Spleen (tissue), 7 donors: ENCODE data around the gene TUT1.

Source experiments
- POLR2AphosphoS5 ChIP-seq, 3 donors: sonication (generic); formaldehyde crosslinking; IDR thresholded peaks; one replicate each; pipeline ENCODE4 v1.5.1; 2017; ENCODE audit warnings: antibody characterized with exemption in 3 of 3
- TF ChIP-seq, protein P1 (sequence below), 11 experiments: fragments of 200-600 bp in 7 of 11; fragments of 450-650 bp in 4 of 11; sonication (generic) in 4 of 11; IDR thresholded peaks in 8 of 11; conservative IDR thresholded peaks in 3 of 11; 1 replicate in 7 of 11; 2 replicates in 4 of 11; pipeline versions ENCODE4 v1.4.0 to v1.8.0; 2016 to 2021; ENCODE audit warnings: antibody characterized with exemption in 11 of 11, inconsistent platforms in 4 of 11, mild to moderate bottlenecking in 1 of 11
- donor health status: DM: no; HTN: no; CAD: no; lungs with moderate emphysema.
- donor health status: DM: no; HTN: no; CAD: no.
- donor health status: DM: no; HTN: no; CAD: no.

DNA sequence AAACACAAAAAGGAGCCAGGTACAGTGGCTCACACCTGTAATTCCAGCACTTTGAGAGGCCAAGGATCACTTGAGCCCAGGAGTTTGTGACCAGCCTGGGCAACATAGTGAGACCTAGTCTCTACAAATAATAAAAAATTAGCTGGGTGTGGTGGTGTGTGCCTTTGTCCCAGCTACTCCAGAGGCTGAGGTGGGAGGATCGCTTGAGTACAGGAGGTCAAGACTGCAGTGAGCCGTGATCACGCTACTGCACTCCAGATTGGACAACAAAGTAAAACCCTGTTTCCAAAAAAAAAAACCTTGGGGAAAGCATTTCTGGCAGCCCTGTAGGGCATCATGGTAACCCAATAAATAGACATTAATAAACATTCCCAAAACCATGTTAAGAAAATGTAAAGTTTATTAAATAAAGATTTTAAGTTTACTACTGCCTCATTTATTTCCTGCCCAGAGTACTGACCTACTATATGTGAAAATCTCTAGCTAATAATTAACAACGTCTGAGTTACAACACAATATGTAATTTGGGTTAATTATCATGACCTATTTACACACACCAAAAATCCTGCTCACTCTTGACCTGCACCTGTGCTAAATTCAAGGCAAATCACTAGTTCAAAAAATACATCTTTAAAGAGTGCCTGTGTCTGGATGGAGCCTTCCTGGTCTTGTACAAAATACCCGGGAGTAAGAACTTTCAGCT lies 26.1 kb downstream of the TUT1 start:
- no peak for TF ChIP-seq POLR2AphosphoS5 (IDR thresholded peaks at IDR 0.05)
- TF ChIP-seq, protein P1, sequence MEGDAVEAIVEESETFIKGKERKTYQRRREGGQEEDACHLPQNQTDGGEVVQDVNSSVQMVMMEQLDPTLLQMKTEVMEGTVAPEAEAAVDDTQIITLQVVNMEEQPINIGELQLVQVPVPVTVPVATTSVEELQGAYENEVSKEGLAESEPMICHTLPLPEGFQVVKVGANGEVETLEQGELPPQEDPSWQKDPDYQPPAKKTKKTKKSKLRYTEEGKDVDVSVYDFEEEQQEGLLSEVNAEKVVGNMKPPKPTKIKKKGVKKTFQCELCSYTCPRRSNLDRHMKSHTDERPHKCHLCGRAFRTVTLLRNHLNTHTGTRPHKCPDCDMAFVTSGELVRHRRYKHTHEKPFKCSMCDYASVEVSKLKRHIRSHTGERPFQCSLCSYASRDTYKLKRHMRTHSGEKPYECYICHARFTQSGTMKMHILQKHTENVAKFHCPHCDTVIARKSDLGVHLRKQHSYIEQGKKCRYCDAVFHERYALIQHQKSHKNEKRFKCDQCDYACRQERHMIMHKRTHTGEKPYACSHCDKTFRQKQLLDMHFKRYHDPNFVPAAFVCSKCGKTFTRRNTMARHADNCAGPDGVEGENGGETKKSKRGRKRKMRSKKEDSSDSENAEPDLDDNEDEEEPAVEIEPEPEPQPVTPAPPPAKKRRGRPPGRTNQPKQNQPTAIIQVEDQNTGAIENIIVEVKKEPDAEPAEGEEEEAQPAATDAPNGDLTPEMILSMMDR (IDR thresholded peaks at IDR 0.05 in 8 of 11, conservative IDR thresholded peaks at IDR 0.05 in 3 of 11): no peak
